RWPE1 (cell line): ENCODE results near the gene CASD1.

ENCODE experiments used
- CTCF ChIA-PET: fragments of 350-600 bp; sonication (Branson Sonifier 250); formaldehyde crosslinking; extraction: SDS; loops from one replicate; lab custom pipeline; 2021; lab: Yijun Ruan, JAX
- POLR2A ChIA-PET: fragments of 400-600 bp; formaldehyde crosslinking; extraction: SDS; loops from one replicate; lab custom pipeline; 2020; ENCODE audit warnings: antibody characterized with exemption; ENCODE audit not compliant: low non-redundant PET; lab: Yijun Ruan, JAX
- DNase-seq: peaks from one replicate; pipeline ENCODE4 v3.0.0; 2012; ENCODE audit warnings: low spot score
- H3K27ac ChIP-seq: fragments of 450-650 bp; 2 replicates; pipeline ENCODE4 v1.5.1; 2017
- TF ChIP-seq, protein P1 (sequence below): fragments of 450-650 bp; conservative IDR thresholded peaks from 2 replicates; pipeline ENCODE4 v1.5.1; 2017; ENCODE audit warnings: low read depth, mild to moderate bottlenecking

Gene CASD1

DNA sequence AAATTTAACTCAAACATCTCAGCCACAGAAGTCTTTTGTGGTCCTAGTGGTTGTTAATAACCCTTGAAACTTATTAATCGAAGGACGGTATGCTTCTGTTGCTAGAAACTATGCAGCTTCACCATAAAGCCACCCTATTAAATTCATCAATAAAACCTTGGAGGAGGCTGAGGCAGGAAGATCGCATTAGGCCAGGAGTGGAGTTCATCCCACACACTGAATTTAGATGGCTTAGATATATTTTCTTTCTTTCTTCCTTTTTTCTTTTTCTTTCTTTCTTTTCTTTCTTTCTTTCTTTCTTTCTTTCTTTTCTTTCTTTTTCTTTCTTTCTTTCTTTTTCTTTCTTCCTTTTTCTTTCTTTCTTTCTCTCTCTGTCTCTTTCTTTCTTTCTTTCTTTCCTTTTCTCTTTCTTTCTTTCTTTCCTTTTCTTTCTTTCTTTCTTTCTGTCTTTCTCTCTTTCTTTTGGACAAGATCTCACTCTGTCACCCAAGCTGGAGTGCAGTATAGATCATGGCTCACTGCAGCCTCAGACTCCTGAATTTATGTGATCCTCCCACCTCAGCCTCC, 30.9 kb upstream of the CASD1 start:
- CTCF ChIA-PET: no interaction called here
- TF ChIP-seq, protein P1, sequence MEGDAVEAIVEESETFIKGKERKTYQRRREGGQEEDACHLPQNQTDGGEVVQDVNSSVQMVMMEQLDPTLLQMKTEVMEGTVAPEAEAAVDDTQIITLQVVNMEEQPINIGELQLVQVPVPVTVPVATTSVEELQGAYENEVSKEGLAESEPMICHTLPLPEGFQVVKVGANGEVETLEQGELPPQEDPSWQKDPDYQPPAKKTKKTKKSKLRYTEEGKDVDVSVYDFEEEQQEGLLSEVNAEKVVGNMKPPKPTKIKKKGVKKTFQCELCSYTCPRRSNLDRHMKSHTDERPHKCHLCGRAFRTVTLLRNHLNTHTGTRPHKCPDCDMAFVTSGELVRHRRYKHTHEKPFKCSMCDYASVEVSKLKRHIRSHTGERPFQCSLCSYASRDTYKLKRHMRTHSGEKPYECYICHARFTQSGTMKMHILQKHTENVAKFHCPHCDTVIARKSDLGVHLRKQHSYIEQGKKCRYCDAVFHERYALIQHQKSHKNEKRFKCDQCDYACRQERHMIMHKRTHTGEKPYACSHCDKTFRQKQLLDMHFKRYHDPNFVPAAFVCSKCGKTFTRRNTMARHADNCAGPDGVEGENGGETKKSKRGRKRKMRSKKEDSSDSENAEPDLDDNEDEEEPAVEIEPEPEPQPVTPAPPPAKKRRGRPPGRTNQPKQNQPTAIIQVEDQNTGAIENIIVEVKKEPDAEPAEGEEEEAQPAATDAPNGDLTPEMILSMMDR: no peak
- POLR2A ChIA-PET: no interaction called here

DNA sequence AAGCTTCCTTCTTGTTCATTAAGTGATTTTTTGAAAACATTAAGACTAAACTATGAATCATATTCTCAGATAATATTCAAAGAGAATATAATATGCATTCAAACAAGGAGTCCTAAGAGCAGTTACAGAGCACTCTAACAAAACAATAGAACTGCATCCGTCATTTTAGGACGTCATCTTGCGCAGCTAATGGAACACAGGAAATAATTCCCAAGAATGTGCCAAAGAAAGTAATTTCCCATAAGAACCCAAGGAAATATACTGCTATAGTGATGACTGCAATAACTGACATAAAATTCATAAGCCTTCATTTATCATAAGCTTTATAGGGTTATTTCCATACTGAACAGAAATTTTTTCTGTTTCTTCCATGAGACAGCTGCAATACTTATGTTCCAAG, 28.3 kb upstream of the CASD1 start:
- no peak overlapping the region for H3K27ac ChIP-seq
- POLR2A ChIA-PET: no interaction called here
- TF ChIP-seq, protein P1: no peak
- CTCF ChIA-PET: no interaction called here
- no peak for DNase-seq

More for the DNA sequence above, 30.9 kb upstream of the CASD1 start:
- no peak overlapping the region for H3K27ac ChIP-seq
- DNase-seq: no peak

DNA sequence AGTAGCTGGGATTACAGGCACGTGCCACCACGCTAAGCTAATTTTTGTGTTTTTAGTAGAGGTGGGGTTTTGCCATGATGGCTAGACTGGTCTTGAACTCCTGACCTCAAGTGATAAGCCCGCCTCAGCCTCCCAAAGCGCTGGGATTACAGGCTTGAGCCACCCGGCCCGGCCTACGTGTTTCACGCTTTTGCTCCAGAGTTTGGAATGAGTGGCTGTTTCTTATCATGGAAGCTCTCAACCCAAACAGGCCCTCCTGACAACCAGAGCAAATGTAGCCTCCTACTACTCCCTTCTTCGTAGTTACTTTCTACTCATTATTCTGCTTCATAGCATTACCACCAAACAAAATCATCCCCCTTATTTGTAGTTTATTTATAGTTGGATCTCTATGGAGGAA, 26.8 kb upstream of the CASD1 start:
- no peak overlapping the region for H3K27ac ChIP-seq
- CTCF ChIA-PET: no interaction called here
- no peak for DNase-seq
- POLR2A ChIA-PET: no interaction called here
- TF ChIP-seq, protein P1: no peak

DNA sequence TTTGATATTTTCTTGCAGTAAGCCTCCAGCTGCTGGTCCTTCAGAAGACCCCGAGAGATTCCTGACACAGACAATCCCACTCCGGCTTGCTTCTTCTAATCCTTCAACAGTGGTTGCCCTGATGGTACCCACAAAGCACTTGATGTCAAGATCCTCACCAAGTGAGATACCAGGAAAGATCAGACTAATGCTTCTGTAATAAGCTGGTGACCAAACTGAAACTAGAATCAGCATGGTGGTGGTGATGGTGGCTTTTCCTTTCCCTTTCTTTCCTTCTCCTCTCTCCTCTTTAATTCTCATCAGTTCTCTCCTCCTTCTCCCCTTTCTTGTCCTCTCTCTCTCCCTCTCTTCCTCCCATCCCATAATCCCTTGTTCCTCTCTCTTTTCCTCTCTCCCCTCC, 25.8 kb upstream of the CASD1 start:
- POLR2A ChIA-PET: no interaction called here
- DNase-seq: no peak
- TF ChIP-seq, protein P1: no peak
- CTCF ChIA-PET: interaction anchor here (0.7 kb wide), 1 partner anchor 202 kb away, joined by 3 read pairs; no protein-coding TSS in a partner anchor
- no peak overlapping the region for H3K27ac ChIP-seq

DNA sequence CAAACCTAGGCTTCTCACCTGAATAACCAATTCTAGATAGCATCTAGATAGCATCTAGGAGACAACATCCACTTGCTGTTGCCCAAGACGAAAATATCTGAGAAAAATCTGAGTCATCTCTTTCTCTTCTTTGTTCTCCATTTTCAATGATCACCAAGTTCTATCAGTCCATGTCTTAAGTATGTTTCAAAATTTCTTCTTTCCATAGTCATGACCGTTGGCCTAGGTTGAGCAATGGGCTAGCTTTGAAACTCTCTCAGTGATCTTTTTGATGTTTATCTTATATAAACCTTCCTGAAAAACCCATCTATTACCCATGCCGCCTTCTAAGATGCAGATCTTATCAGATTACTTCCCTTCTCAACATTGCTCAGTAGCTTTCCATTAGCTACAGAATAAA, 23.4 kb upstream of the CASD1 start:
- no peak overlapping the region for H3K27ac ChIP-seq
- POLR2A ChIA-PET: no interaction called here
- TF ChIP-seq, protein P1: no peak
- CTCF ChIA-PET: interaction anchor here (0.6 kb wide), 1 partner anchor 197 kb away, joined by 4 read pairs; no protein-coding TSS in a partner anchor
- no peak for DNase-seq

DNA sequence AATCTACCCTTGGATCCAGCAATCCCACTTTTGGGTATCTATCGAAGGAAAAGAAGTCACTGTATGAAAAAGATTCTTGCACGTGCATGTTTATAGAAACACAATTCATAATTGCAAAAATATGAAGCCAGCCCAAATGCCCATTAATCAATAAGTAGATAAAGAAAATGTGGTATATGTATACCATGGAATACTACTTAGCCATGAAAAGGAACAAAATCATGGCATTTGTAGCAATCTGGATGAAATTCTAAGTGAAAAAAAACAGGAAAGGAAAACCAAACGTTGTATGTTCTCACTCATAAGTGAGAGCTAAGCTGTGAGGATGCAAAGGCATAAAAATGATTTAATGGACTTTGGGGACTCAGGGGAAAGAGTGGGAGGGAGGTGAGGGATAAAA, 18.2 kb upstream of the CASD1 start:
- H3K27ac ChIP-seq: no peak overlapping the region
- no peak for DNase-seq
- ChIA-PET POLR2A (no interaction called here), CTCF (no interaction called here)
- TF ChIP-seq, protein P1: no peak
